GM10248 (cell line): ENCODE results near the gene NTF3.

Experiments used
- CTCF ChIA-PET: fragments of 300-600 bp; sonication (Branson Sonifier 250); formaldehyde crosslinking; extraction: SDS; loops from one replicate; lab custom pipeline; 2021; ENCODE audit warnings: antibody characterized with exemption; lab: Yijun Ruan, JAX
- POLR2A ChIA-PET: fragments of 350-650 bp; sonication (Branson Sonifier 250); formaldehyde crosslinking; extraction: SDS; loops from one replicate; lab custom pipeline; 2020; ENCODE audit warnings: antibody characterized with exemption; lab: Yijun Ruan, JAX
- DNase-seq: peaks from one replicate; pipeline ENCODE4 v3.0.0; 2012; ENCODE audit errors: extremely low spot score
- TF ChIP-seq, protein P1 (sequence below): IDR thresholded peaks from 2 replicates; pipeline ENCODE4 v1.5.1; 2012; ENCODE audit warnings: mild to moderate bottlenecking, low read depth; ENCODE audit errors: extremely low read depth, missing control alignments, control extremely low read depth

Gene NTF3

DNA sequence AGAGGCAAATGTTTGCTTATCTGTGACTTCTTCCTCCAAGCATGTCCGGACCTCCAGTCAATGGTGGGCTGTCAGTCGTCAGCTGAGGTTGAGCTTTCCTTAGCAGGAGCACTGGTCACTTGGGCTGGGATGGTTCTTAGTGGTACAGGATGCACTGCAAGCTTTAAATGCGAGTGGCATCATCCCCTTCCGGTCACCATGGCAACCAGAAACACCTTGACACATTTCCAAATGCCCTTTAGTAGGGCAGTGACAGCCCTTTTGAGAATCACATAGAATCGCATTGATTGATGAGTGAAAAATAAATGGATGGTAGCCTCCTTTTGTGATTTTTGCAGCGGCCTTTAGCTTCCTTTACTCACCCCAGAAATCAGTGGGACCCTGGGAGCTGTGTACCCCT, 24.1 kb downstream of the NTF3 start:
- POLR2A ChIA-PET: no interaction called here
- TF ChIP-seq, protein P1, sequence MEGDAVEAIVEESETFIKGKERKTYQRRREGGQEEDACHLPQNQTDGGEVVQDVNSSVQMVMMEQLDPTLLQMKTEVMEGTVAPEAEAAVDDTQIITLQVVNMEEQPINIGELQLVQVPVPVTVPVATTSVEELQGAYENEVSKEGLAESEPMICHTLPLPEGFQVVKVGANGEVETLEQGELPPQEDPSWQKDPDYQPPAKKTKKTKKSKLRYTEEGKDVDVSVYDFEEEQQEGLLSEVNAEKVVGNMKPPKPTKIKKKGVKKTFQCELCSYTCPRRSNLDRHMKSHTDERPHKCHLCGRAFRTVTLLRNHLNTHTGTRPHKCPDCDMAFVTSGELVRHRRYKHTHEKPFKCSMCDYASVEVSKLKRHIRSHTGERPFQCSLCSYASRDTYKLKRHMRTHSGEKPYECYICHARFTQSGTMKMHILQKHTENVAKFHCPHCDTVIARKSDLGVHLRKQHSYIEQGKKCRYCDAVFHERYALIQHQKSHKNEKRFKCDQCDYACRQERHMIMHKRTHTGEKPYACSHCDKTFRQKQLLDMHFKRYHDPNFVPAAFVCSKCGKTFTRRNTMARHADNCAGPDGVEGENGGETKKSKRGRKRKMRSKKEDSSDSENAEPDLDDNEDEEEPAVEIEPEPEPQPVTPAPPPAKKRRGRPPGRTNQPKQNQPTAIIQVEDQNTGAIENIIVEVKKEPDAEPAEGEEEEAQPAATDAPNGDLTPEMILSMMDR: no peak
- CTCF ChIA-PET: interaction anchor here (0.9 to 1.8 kb wide), 2 partner anchors 12 to 14 kb away, joined by 3 to 6 read pairs; no protein-coding TSS in a partner anchor
- no peak for DNase-seq

DNA sequence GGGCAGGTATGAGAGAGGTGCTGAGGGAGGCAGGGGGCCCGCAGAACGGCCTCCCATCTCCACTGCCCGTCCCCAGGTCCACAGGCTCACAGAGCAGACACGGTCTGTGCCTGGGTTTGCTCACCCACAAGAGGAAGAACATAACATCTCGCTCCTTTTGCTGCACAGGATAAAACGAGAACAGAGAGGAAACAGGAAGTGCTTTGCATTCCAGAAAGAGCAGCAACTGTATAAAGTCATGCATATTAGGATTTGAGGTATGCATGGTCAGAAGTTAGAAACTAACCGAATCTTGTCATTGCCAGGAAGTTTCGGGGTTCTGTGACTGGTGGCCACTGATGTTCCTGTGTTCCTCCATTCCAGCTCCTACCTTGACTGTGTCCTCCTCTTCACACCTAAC, 25.0 kb downstream of the NTF3 start:
- POLR2A ChIA-PET: no interaction called here
- DNase-seq: no peak
- CTCF ChIA-PET: interaction anchor here (0.9 to 1.8 kb wide), 2 partner anchors 11 to 15 kb away, joined by 3 to 6 read pairs; no protein-coding TSS in a partner anchor
- TF ChIP-seq, protein P1: no peak

DNA sequence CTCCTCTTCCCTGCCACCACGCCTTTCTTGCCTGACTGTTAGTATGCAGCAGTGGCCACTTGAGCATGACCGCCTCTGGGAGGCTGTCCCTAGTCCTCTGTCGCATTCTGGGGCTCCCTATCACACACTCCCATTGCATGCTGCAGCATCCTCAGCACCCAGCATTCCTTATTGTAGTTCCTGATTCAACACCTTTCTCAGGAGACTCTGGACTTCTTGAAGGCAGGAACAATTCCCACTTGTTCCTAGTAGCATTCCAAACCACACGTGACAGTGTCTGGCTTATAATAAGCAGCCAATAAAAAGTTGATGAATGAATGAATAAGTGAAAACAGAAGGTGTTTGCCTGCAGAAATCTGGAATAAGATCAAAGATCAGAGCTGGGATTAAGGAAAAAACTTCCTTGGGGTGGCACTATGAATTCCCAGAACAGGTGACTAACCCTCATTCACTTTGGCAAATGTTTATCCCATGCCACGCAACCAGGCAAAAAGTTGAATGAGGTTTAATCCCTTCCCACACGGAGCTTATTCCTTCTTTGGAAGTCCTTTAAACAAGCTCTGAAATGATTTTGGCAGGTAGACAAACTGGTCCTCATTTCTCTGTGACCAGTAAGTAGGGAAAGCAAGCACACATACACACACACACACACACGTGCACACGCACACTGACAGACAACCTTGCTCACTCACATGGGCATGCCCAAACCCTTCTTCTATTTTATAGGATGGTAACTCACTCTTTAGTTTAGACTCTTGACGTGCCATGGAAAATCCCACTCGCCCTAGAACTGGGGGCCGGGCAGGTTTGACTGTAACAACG, 26.5 kb downstream of the NTF3 start:
- POLR2A ChIA-PET: no interaction called here
- no peak for DNase-seq
- CTCF ChIA-PET: no interaction called here
- TF ChIP-seq, protein P1: no peak

DNA sequence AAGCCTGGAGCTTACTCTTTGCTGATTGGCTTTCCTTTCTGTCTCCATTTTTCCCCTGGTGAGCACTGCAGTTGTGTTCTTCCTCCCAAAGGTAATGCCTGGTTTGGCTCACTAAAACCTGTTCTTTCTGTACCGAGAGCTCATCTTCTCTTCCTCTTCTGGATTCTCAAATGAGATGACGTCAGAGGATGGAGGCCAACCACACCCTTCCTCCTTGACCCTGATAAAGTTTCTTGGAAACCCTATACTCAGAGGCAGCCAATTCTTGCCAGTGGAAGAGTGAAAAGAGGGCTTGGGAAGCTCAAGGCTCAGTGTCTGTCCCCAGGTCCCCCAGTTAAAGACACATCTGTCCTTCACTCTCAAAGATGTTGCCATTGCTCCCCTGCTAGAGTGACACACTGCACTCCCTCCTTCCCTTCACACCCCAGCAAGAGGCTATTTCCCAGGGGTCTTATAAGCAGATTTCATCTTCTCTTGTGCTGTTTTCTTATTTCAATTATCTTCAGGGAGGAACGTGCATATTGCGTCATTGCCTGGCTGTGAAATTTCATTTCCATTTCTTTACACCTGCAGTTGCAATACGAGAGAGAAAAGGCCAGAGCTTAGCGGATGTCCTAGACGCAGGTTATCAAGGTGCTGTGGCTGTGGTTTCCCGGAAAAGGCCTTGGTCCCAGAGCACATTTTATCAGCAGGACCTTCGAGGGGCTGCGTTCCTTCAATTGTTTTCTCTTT, 27.3 kb downstream of the NTF3 start:
- POLR2A ChIA-PET: no interaction called here
- CTCF ChIA-PET: no interaction called here
- TF ChIP-seq, protein P1: no peak
- DNase-seq: no peak

DNA sequence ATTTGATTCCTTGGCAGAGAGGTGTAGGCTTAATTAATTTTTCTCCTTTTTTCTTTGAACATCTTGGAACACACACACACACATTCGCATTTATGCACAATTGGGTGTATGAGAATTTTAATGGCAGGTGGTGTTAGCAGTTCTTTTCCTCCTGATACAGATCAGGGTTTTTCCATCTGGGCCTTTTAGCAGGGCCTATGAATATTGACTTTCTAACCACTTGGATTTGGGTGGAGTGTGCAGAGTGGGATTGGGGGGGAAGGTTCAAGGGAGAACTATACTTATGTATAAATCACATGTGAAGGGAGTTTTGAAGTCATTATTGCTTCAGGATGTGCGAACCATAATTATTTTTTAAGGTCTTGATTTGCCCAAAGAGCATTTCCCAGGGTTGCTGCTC, 28.9 kb downstream of the NTF3 start:
- ChIA-PET POLR2A (no interaction called here), CTCF (no interaction called here)
- no peak for DNase-seq
- TF ChIP-seq, protein P1: no peak

DNA sequence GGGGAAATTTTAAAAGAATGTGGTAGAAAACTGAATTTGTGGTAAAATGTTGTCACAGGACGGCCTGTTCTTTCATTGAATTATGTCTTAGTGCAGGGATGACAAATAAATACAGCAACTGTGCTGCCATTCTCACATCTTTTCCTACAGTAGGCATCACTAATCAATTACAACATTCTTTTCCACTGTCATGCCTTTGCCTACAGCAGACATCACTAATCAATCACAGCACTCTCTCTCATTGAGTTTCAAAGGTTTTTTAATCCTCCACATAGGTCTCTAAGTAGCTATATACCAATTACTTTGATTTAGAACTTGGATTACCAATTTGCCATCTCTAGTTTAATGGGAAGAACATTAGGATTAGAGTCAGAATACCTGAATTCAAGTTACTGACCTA, 30.1 kb downstream of the NTF3 start:
- TF ChIP-seq, protein P1: no peak
- DNase-seq: no peak
- ChIA-PET CTCF (interaction anchor here (1.3 kb wide), 1 partner anchor 10 kb away, joined by 4 read pairs; no protein-coding TSS in a partner anchor), POLR2A (no interaction called here)
